Measurements from ENCODE around the gene GRPEL1.
"Not testable (repeated sequence)": the region's sequence is repeated elsewhere in the genome, so short reads cannot be mapped to it uniquely, and the experiment has no call there.

- TF ChIP-seq, protein P1, sequence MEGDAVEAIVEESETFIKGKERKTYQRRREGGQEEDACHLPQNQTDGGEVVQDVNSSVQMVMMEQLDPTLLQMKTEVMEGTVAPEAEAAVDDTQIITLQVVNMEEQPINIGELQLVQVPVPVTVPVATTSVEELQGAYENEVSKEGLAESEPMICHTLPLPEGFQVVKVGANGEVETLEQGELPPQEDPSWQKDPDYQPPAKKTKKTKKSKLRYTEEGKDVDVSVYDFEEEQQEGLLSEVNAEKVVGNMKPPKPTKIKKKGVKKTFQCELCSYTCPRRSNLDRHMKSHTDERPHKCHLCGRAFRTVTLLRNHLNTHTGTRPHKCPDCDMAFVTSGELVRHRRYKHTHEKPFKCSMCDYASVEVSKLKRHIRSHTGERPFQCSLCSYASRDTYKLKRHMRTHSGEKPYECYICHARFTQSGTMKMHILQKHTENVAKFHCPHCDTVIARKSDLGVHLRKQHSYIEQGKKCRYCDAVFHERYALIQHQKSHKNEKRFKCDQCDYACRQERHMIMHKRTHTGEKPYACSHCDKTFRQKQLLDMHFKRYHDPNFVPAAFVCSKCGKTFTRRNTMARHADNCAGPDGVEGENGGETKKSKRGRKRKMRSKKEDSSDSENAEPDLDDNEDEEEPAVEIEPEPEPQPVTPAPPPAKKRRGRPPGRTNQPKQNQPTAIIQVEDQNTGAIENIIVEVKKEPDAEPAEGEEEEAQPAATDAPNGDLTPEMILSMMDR (IDR thresholded peaks at IDR 0.05; ENCODE audit: poor library complexity), result not testable (repeated sequence)
- TF ChIP-seq EZH2phosphoT487 (IDR thresholded peaks at IDR 0.05; ENCODE audit: low read depth, severe bottlenecking, unreplicated experiment); EZH2 (IDR thresholded peaks at IDR 0.05; ENCODE audit: borderline replicate concordance): not testable (repeated sequence)
Measured at GRCh38 chr4:7079483-7079882, 11.6 kb upstream of the GRPEL1 start.

All from hepatocyte (in vitro differentiated cells).